Upper lobe of left lung (tissue), 4 donors: ENCODE data around the gene SHCBP1L.

Experiments used
- CTCF ChIP-seq, 6 experiments: fragments of 450-650 bp in 4 of 6; fragments of 200-600 bp in 2 of 6; sonication (generic) in 2 of 6; IDR thresholded peaks; one replicate each; pipeline ENCODE4 v1.5.1; 2016 to 2019; ENCODE audit warnings: antibody characterized with exemption in 6 of 6
- EP300 ChIP-seq, 4 donors: sonication (generic); formaldehyde crosslinking; IDR thresholded peaks; one replicate each; pipeline ENCODE4 v1.5.1; 2017; ENCODE audit warnings: antibody characterized with exemption in 4 of 4, control low read depth in 2 of 4
- POLR2A ChIP-seq, 4 donors: fragments of 450-650 bp; IDR thresholded peaks; one replicate each; pipeline ENCODE4 v1.5.1; 2016 to 2017; ENCODE audit warnings: antibody characterized with exemption in 4 of 4, mild to moderate bottlenecking in 2 of 4

GRCh38 chr1:182889997-182890396 is 63.0 kb downstream of the SHCBP1L start:
- TF ChIP-seq CTCF (IDR thresholded peaks at IDR 0.05): no peak
- no peak for TF ChIP-seq EP300 (IDR thresholded peaks at IDR 0.05)
- TF ChIP-seq POLR2A (IDR thresholded peaks at IDR 0.05): no peak
